HG02610 (cell line): ENCODE data around the gene CHCHD4.

Source experiments
- ATAC-seq: cut with Tn5 transposase; IDR thresholded peaks from one replicate; pipeline ENCODE4 v1.9.1; 2021; ENCODE audit warnings: mild to moderate bottlenecking, moderate library complexity; ENCODE audit not compliant: unreplicated experiment

Gene CHCHD4

DNA sequence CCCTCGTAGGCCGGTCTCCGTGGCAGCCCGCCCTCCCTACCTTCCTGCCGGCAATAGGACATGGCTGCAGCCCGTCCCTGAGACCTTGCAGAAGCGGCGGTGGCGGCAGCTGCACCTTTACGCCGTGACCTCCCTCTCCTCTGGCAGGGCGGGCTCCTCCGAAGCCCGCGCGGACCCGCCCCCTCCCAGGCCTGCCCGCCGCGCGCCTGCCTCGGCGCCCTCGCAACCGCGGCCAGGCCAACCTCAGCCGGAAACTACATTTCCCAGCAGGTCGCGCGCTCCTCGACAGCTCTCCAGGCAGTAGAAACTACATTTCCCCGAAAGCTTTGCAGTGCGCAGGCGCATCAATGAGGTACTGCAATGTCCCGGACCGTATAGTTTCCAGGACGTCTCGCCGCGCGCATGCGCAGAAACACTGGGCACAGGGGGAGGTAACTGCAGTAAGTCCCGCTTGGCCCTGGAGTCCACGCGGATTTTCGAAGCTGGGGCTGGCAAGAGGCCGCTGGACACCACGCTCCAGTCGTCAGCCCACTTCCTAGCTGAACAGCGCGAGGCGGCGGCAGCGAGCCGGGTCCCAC is at the start of gene CHCHD4, which contains the start of gene TMEM43:
Gene CHCHD4, minus strand, starts transcription at position 256 of the 578 bp plus-strand sequence. Its CDS starts 194 bp downstream, at position 62.
Gene TMEM43, plus strand, starts transcription at position 438 of the 578 bp plus-strand sequence. CDS start 142 bp downstream, outside the sequence.
- peak; percentile 87 for ATAC-seq

DNA sequence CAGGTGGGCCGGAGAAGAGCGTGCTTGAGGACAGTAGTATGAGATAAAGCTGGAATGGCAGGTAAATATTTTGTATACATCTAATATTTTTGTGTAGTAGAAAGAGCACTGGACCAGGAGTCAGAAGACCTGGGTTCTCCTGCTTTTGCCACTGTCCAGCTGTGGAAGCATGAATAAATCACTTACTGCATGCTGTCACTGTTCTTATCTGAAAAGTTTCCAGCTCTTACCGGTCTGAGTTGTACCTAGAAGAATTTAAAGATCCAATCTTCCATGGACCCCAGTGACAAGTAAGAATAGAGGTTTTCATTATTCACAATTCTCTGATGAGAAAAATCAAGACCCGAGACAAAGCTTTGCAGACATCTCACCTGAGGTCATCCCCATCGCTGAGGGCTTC is 47.8 kb upstream of the CHCHD4 start:
- no peak for ATAC-seq

DNA sequence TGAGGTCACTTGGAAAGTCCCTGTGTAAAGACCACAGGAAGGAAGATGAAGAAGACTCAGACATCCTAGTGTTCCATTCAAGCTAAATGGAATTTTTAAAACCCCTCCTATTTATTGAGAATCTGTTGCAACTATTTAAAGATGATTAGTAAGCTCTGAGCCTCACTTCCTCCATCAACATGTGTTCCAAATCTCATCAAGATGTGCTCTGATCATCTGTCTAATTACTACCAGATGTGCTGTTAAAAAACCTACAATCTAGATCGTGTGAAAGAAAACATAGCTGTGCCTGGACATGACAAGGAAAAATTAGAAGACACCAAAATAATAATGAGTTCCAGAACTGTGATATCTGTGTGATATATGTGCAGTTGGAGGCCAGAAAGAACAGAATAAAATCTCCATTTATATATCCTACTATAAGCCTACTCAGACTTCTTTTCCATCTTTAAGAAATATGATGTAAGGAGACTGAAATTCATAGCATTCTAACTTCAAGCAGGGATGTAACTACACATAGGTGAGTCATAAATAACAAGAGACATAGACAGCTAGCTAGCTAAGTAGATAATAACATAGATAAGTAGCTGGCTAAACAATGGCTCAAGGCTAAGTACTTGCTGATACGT is 46.0 kb upstream of the CHCHD4 start:
- ATAC-seq: no peak

- ATAC-seq: no peak
Observed at GRCh38 chr3:14169871-14170270, 45.2 kb upstream of the CHCHD4 start.

GRCh38 chr3:14169435-14169834 is 44.8 kb upstream of the CHCHD4 start:
- ATAC-seq: no peak

DNA sequence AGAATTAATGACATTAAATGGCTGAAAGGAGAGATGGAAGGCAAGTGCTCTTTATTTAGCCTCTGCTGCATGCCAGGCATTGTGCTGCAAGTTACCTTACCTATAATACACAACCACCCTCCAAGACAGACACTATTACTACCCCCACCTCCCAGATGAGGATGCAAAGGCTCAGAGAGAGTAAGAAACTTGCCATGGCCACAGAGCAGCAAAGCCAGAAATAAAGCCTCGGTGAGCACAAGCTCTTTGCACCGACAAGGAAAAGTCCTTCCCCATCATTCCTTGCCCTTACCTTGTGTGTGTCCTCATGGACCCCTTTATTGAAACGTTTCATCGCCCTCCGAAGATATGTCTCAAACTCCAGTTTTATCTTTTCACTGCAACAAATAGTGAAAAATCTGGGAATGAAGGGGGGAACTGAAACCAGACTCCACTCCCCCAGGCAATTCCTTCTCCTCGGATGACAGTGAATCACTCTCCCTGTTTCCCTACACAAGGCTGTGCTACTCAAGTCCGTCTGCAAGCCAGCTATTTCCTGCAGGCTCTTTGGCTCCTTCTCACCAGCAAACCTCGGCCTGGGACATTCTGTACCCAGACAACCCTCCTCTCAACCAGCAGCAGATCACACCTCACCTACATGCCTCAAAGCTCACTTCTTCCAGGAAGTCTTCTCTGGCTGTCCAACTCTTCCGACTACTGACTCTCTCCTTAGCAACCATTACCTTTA is 42.4 kb upstream of the CHCHD4 start:
- no peak for ATAC-seq

DNA sequence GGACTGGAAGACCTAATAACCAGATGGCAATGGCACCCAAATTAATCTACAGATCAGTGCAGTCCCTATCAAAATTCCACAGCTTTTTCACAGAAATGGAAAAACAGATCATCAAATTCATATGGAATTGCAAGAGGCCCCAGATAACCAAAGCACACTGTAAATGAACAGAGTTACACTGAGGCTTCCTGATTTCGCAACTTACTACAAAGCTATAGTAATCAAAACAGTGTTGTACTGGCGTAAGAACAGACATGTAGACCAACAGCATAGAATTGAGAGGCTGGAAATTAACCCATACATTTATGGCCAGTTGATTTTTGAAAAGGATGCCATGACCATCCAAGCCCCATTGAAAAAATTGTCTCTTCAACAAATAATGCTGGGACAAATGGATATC is 37.5 kb upstream of the CHCHD4 start:
- no peak for ATAC-seq

DNA sequence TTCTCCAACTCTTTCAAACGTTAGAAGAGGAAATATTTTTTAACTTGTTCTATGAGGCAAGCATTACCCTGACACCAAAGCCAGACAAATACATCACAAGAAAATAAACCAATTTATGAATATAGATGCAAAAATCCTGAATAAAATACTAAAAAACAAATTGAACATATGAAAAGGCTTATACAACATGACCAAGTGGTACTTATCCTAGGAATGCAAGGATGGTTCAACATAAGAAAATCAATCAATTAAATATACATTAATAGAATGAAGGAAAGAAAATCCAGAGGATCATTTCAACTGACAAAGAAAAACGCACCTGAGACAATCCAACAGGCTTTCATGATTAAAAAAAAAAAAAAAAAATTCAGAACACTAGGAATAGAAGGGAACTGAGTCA is 36.6 kb upstream of the CHCHD4 start:
- no peak for ATAC-seq

DNA sequence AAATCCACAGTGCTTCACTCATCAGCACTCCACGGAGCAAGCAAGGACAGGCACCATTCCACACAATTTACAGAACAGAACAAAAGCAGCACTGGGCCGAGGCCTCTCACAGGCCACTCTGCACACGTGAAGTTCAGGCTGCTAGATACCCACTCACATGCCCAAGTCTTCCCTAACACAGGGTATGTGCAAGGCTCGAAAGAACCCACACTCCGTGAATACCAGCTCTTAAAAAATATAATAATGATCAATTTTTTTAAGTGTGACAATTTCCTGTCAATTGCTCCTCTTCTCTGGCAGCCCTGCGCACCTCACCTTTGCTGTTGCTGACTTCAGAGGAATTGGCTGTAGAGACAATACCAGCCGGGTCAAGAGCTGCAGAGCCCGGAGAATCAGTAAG is 34.8 kb upstream of the CHCHD4 start:
- ATAC-seq: no peak

DNA sequence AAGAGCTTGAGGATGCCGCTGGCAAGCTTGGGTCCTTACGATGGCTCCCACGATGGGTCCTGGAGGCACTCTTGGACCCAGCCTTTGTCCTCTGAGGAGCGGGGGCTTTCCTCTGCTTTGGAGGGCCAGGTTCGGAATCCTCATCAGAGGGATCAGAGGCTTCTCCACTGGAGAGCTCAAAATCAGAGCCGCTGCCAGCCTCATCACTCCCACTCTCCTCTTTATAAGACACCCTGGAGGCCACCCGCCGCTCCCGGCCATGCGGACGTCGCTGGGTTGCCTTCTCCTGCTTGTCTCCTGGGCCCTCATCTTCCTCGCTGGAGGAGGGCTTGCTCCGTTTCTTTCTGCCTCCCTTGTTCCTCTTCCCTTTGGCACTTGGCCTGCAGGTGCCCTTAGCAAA is 33.7 kb upstream of the CHCHD4 start:
- no peak for ATAC-seq

DNA sequence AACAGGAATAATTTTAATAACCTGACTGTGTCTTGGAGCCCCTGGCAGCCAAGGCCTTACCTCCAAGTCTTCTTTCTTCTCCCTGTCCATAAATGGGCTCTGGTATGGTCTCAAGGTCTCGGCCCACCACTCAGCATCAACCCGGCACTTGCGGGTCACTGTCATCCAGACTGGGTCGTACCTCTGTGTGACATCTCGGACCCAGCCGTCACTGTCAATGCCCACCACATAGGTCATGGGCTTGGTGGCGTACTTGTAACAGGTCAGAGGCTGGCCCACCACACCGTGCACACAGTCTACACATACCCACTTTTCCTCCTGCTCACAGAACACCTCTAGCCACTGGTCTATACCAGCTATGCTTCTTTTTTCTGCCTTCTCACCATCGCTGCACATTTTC is 33.3 kb upstream of the CHCHD4 start:
- ATAC-seq: no peak

DNA sequence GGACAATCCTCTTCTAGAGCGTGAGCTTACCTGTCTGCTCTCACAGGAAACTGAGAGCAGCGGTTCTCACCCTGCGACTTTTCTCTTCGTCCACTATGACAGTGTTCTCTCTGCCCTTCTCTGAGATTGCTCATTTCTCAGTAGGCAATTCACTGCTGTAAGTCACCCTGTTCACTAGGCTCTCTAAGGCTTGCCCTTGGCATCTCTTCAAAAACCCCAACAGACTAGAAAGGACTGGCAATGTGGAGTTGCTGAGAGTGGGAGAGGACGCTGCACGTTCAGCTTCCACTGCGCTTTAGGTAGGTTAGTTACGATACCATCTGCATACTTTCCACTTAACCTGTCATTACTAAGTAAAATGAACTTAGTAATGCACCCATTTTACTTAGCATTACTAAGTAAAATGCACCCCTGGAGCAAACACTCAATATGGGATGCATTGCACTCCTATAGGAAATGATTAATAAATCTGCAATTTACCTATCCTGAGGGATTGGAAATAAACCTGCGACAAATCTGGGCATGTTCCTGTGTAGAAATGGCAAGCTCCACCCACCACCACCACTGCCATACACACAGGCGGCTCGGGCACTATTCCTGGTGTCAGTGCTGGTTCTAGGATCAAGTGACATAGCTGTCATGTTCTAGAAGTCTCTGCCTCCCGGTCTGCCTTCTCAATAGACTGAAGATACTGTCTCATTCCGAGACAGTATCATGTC is 32.3 kb upstream of the CHCHD4 start:
- no peak for ATAC-seq

- no peak for ATAC-seq
Observed at GRCh38 chr3:14156201-14156600, 31.5 kb upstream of the CHCHD4 start.

DNA sequence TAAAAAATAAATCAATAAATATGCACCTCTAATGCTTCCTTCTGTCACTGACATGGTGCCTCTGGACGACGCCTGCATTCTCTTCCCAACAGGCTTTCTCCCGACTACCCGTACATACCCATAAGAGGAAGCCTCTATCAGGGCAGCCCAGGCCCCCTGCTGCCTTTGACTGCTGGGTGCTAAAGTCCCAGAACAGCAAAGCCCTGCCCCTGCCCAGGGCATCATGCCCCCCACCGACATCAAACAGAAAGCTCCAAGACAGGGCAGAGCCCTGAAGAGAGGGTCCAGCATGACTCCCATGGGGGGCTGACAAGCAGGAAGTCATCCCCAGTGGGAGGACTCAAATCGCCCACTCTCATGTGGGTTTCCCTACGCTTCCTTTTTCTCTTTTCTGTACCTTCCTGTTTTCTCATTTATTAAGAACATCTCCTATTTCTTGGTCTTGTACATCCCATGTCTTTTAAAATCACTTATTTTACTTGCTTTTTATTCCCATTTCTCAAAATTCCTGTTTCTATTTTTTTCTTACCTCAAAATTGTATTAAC is 30.3 kb upstream of the CHCHD4 start:
- no peak for ATAC-seq

DNA sequence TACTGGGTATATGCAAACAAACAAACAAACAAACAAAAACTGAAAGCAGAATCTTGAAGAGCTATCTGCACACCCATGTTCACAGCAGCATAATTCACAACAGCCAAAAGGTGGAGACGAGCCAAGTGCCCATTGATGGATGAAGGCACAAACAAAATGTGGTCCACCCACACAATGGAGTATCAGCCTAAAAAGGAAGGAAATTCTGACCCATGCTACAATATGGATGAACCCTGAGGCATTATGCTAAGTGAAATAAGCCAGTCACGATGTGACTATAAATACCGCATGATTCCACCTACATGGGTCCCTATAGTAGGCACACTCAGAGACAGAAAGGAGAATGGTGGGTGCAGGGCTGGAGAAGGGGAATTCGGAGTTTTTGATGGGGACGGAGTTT is 29.6 kb upstream of the CHCHD4 start:
- no peak for ATAC-seq

- no peak for ATAC-seq
Observed at GRCh38 chr3:14153663-14154062, 29.0 kb upstream of the CHCHD4 start.

- no peak for ATAC-seq
Observed at GRCh38 chr3:14152963-14153355, 28.3 kb upstream of the CHCHD4 start.

- ATAC-seq: no peak
Observed at GRCh38 chr3:14152233-14152962, 27.7 kb upstream of the CHCHD4 start.

GRCh38 chr3:14151471-14152083 is 26.9 kb upstream of the CHCHD4 start:
- ATAC-seq: no peak
